HEK293T (cell line): Measurements from ENCODE around the gene CDC37L1.

Source experiments
- ARNT ChIP-seq: fragments of 450-650 bp; IDR thresholded peaks from 2 replicates; pipeline ENCODE4 v1.6.1; 2017; ENCODE audit warnings: mild to moderate bottlenecking
- BHLHE40 ChIP-seq: fragments of 450-650 bp; IDR thresholded peaks from 2 replicates; pipeline ENCODE4 v1.6.1; 2016; ENCODE audit warnings: mild to moderate bottlenecking, moderate library complexity, borderline replicate concordance
- CTBP1 ChIP-seq: fragments of 450-650 bp; IDR thresholded peaks from 2 replicates; pipeline ENCODE4 v1.6.1; 2016; ENCODE audit warnings: borderline replicate concordance
- FOXA1 ChIP-seq: fragments of 450-650 bp; IDR thresholded peaks from 2 replicates; pipeline ENCODE4 v1.6.1; 2016; ENCODE audit warnings: mild to moderate bottlenecking
- FOXK2 ChIP-seq: fragments of 450-650 bp; IDR thresholded peaks from 2 replicates; pipeline ENCODE4 v1.6.1; 2016; ENCODE audit warnings: mild to moderate bottlenecking
- FOXM1 ChIP-seq: fragments of 450-650 bp; IDR thresholded peaks from 2 replicates; pipeline ENCODE4 v1.6.1; 2017; ENCODE audit warnings: mild to moderate bottlenecking, borderline replicate concordance
- HDGF ChIP-seq: fragments of 450-650 bp; IDR thresholded peaks from 2 replicates; pipeline ENCODE4 v1.6.1; 2017; ENCODE audit warnings: antibody characterized with exemption, borderline replicate concordance
- L3MBTL2 ChIP-seq: fragments of 450-650 bp; conservative IDR thresholded peaks from 2 replicates; pipeline ENCODE4 v1.6.1; 2016; ENCODE audit warnings: mild to moderate bottlenecking
- LEF1 ChIP-seq: fragments of 450-650 bp; IDR thresholded peaks from 2 replicates; pipeline ENCODE4 v1.6.1; 2017; ENCODE audit warnings: mild to moderate bottlenecking, borderline replicate concordance
- NFRKB ChIP-seq: fragments of 450-650 bp; IDR thresholded peaks from 2 replicates; pipeline ENCODE4 v1.6.1; 2016; ENCODE audit warnings: mild to moderate bottlenecking, moderate library complexity
- SP1 ChIP-seq: fragments of 450-650 bp; IDR thresholded peaks from 2 replicates; pipeline ENCODE4 v1.6.1; 2017
- SUZ12 ChIP-seq: fragments of 450-650 bp; IDR thresholded peaks from 2 replicates; pipeline ENCODE4 v1.6.1; 2016; ENCODE audit warnings: mild to moderate bottlenecking
- TARDBP ChIP-seq: fragments of 450-650 bp; IDR thresholded peaks from 2 replicates; pipeline ENCODE4 v1.6.1; 2016
- ZNF384 ChIP-seq: fragments of 450-650 bp; IDR thresholded peaks from 2 replicates; pipeline ENCODE4 v1.6.1; 2016

DNA sequence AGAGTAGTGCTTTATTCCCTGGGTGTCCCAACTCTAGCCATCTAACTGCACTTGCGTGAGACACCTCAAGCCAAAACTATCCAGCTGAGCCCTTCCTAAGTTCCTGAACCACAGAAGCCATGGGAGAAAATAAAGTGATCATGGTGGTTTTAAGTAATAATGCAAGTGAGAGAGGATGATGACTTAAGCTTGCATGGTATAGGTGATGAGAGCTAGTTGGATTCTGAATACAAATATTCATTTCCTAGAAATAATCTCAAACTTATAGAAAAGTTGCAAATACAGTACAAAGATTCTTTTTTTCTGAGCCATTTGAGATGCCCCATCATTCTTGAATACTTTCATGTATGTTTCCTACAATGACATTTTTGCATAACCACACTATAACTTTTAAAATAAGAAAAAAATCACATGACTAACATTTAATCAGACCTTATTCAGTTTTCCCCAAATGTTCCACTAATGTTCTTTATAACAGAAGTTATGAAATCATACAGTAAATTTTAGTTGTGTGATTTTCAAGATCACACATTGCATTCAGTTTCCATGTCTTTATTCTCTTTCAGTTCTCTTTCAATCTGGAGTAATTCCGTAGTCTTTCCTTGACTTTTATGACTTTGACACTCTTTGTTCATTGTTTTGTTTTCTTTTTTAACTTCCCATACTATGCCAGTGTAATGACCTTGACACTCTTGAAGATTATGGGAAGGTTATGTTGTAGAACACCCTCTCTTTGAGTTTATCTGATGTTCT is 67.1 kb downstream of the CDC37L1 start:
- no peak for TF ChIP-seq NFRKB
- no peak for TF ChIP-seq FOXM1
- no peak for TF ChIP-seq TARDBP
- TF ChIP-seq L3MBTL2 = no peak
- no peak for TF ChIP-seq BHLHE40
- no peak for TF ChIP-seq FOXA1
- TF ChIP-seq SP1 = no peak
- no peak for TF ChIP-seq CTBP1
- no peak for TF ChIP-seq ARNT
- TF ChIP-seq FOXK2 = no peak
- TF ChIP-seq HDGF = no peak
- no peak for TF ChIP-seq LEF1
- TF ChIP-seq ZNF384 = no peak
- TF ChIP-seq SUZ12 = no peak
